Measurements from ENCODE around the gene L1CAM. TPM values are rescaled to one million over a fixed set of nuclear protein-coding genes. Genes with fewer than 3 reads are reported as not detected.

L1CAM gene
- total and polyA plus RNA-seq, 4 donors: 0.19 to 0.83 (median 0.47) TPM

- no peak for TF ChIP-seq CTCF (IDR thresholded peaks at IDR 0.05; ENCODE audit: control extremely low read depth, extremely low read depth)
- 66 to 79% methylated on average over 14 of the region's 14 CpGs for WGBS, 2 donors
- Histone ChIP-seq H3K36me3 (ENCODE audit: control insufficient read depth in 4 of 4, insufficient read depth in 4 of 4, low read length in 4 of 4) (no peaks in the 10 kb centered on the region), H3K9ac (ENCODE audit: insufficient read depth in 1 of 2, low read length in 2 of 2) (no peak overlapping the region), H3K9me3 (ENCODE audit: control insufficient read depth in 4 of 4, insufficient read depth in 3 of 4, low read length in 3 of 4) (peaks cover 0 to 17% (median 2%) of the 10 kb centered on the region in 4 donors), H3K4me1 (ENCODE audit: control insufficient read depth in 5 of 5, insufficient read depth in 5 of 5, low read length in 5 of 5) (no peaks in the 10 kb centered on the region), H3K27ac (ENCODE audit: low read depth in 1 of 2, low read length in 1 of 2) (no peak overlapping the region), H3K4me3 (no peak overlapping the region), H3K27me3 (ENCODE audit: control insufficient read depth in 3 of 3, insufficient read depth in 3 of 3, low read length in 2 of 3) (peaks cover 0 to 5% (median 0%) of the 10 kb centered on the region in 3 donors)
- ATAC-seq (ENCODE audit: insufficient read depth, low FRiP score): no peak
- DNase-seq: no peak
Measured at GRCh38 chrX:153812220-153812619, 73.8 kb downstream of the L1CAM start.

Other genes with a start within 250 kb of the L1CAM start
- under 1 TPM; 0.28 to 0.55 TPM for gene DUSP9, start 239.0 kb downstream of the L1CAM start, total RNA-seq
- under 1 TPM; 0.10 to 0.17 TPM for gene DUSP9, start 239.0 kb downstream of the L1CAM start, polyA plus RNA-seq
- under 1 TPM; 0.67 to 0.77 TPM for gene PNCK, start 212.4 kb downstream of the L1CAM start, total RNA-seq
- gene PNCK, start 212.4 kb downstream of the L1CAM start, polyA plus RNA-seq: under 1 TPM; 0.44 to 0.67 TPM
- 10 to 100 TPM in 1 of 2 donors, 1 to 10 TPM in 1; 9.6 to 21.5 TPM for gene SLC6A8, start 198.2 kb downstream of the L1CAM start, total RNA-seq
- 10 to 100 TPM in 1 of 2 donors, 1 to 10 TPM in 1; 5.3 to 10.2 TPM for gene SLC6A8, start 198.2 kb downstream of the L1CAM start, polyA plus RNA-seq
- 100 to 1,000 TPM in 1 of 2 donors, 10 to 100 TPM in 1; 76.8 to 233 TPM for gene BCAP31, start 161.8 kb downstream of the L1CAM start, total RNA-seq
- gene BCAP31, start 161.8 kb downstream of the L1CAM start, polyA plus RNA-seq: 100 to 1,000 TPM; 180 to 283 TPM
- 10 to 100 TPM in 1 of 2 donors, 1 to 10 TPM in 1; 5.7 to 19.7 TPM for gene ABCD1, start 161.3 kb downstream of the L1CAM start, total RNA-seq
- gene ABCD1, start 161.3 kb downstream of the L1CAM start, polyA plus RNA-seq: 10 to 100 TPM in 1 of 2 donors, 1 to 10 TPM in 1; 7.9 to 12.7 TPM
- gene PLXNB3, start 121.9 kb downstream of the L1CAM start, total RNA-seq: 1 to 10 TPM; 1.0 to 2.6 TPM
- 1 to 10 TPM; 1.2 to 1.7 TPM for gene PLXNB3, start 121.9 kb downstream of the L1CAM start, polyA plus RNA-seq
- gene SRPK3, start 105.1 kb downstream of the L1CAM start, total RNA-seq: under 1 TPM; 0.15 to 0.23 TPM
- under 1 TPM; 0.04 to 0.14 TPM for gene SRPK3, start 105.1 kb downstream of the L1CAM start, polyA plus RNA-seq
- gene IDH3G, start 91.8 kb downstream of the L1CAM start, total RNA-seq: 10 to 100 TPM; 30.4 to 58.5 TPM
- 10 to 100 TPM; 51.0 to 65.5 TPM for gene IDH3G, start 91.8 kb downstream of the L1CAM start, polyA plus RNA-seq
- gene SSR4, start 91.5 kb downstream of the L1CAM start, total RNA-seq: 100 to 1,000 TPM in 1 of 2 donors, 10 to 100 TPM in 1; 84.2 to 413 TPM
- 1,000 to 10,000 TPM in 1 of 2 donors, 100 to 1,000 TPM in 1; 721 to 1,008 TPM for gene SSR4, start 91.5 kb downstream of the L1CAM start, polyA plus RNA-seq
- gene PDZD4, start 55.6 kb downstream of the L1CAM start, total RNA-seq: 1 to 10 TPM; 3.6 to 8.1 TPM
- gene PDZD4, start 55.6 kb downstream of the L1CAM start, polyA plus RNA-seq: 1 to 10 TPM; 2.3 to 3.9 TPM
- 1 to 10 TPM in 1 of 2 donors, under 1 TPM in 1; 0.98 to 2.5 TPM for gene AVPR2, start 18.5 kb upstream of the L1CAM start, total RNA-seq
- gene AVPR2, start 18.5 kb upstream of the L1CAM start, polyA plus RNA-seq: under 1 TPM; 0.51 to 0.70 TPM
- gene ARHGAP4, start 40.1 kb upstream of the L1CAM start, total RNA-seq: 10 to 100 TPM; 34.2 to 85.4 TPM
- gene ARHGAP4, start 40.1 kb upstream of the L1CAM start, polyA plus RNA-seq: 100 to 1,000 TPM in 1 of 2 donors, 10 to 100 TPM in 1; 75.3 to 114 TPM
- 10 to 100 TPM; 33.1 to 92.0 TPM for gene NAA10, start 48.9 kb upstream of the L1CAM start, total RNA-seq
- gene NAA10, start 48.9 kb upstream of the L1CAM start, polyA plus RNA-seq: 100 to 1,000 TPM; 117 to 146 TPM
- gene RENBP, start 58.5 kb upstream of the L1CAM start, total RNA-seq: 10 to 100 TPM; 16.6 to 53.5 TPM
- gene RENBP, start 58.5 kb upstream of the L1CAM start, polyA plus RNA-seq: 10 to 100 TPM; 70.4 to 90.8 TPM
- gene HCFC1, start 85.6 kb upstream of the L1CAM start, total RNA-seq: 10 to 100 TPM; 25.3 to 59.4 TPM
- gene HCFC1, start 85.6 kb upstream of the L1CAM start, polyA plus RNA-seq: 10 to 100 TPM; 10.7 to 22.9 TPM
- 10 to 100 TPM in 1 of 2 donors, 1 to 10 TPM in 1; 1.8 to 11.4 TPM for gene TMEM187, start 86.6 kb upstream of the L1CAM start, total RNA-seq
- 1 to 10 TPM; 3.1 to 8.6 TPM for gene TMEM187, start 86.6 kb upstream of the L1CAM start, polyA plus RNA-seq
- gene IRAK1, start 133.7 kb upstream of the L1CAM start, total RNA-seq: 100 to 1,000 TPM in 1 of 2 donors, 10 to 100 TPM in 1; 24.6 to 153 TPM
- 100 to 1,000 TPM in 1 of 2 donors, 10 to 100 TPM in 1; 64.5 to 131 TPM for gene IRAK1, start 133.7 kb upstream of the L1CAM start, polyA plus RNA-seq
- gene MECP2, start 211.5 kb upstream of the L1CAM start, total RNA-seq: 10 to 100 TPM; 53.4 to 62.9 TPM
- 10 to 100 TPM; 20.4 to 24.5 TPM for gene MECP2, start 211.5 kb upstream of the L1CAM start, polyA plus RNA-seq